ENCODE results near the gene ZNF575.

- TF ChIP-seq CTCF (conservative IDR thresholded peaks at IDR 0.05) (no peak), ZFX (IDR thresholded peaks at IDR 0.05) (no peak)
These were observed 43.7 kb upstream of the ZNF575 start for GRCh38 chr19:43489310-43489709.

All from C4-2B (cell line).